Measurements from ENCODE around the gene MLH1. TPM values are rescaled to one million over a fixed set of nuclear protein-coding genes. Genes with fewer than 3 reads are reported as not detected.

Gene MLH1
- total and polyA plus RNA-seq, 10 of the 15 experiments (the other 5 are each of a cell fraction or from before 2014, with no cell fraction given), result 58.6 to 109 (median 81.4) TPM

- TF ChIP-seq HSF1 (IDR thresholded peaks at IDR 0.05; ENCODE audit: low read depth, low read length) (no peak), ZSCAN29 (IDR thresholded peaks at IDR 0.05) (no peak; the same call in 1 of the 2 replicates), BHLHE40 (IDR thresholded peaks at IDR 0.05; ENCODE audit: borderline replicate concordance in 1 of 2, low read depth in 2 of 2, low read length in 1 of 2) (no peak; a peak in 1 of 4 replicates)
Measured at GRCh38 chr3:36992806-36993325, 452 bp upstream of the MLH1 start, which contains the start of gene EPM2AIP1 (continued).

GRCh38 chr3:37014620-37015019 is 21.3 kb downstream of the MLH1 start:
- no peak for ATAC-seq
- BruUV-seq (replicated peaks), result no TSS peak
- RAD21 ChIA-PET (ENCODE audit: unreplicated experiment), result interaction anchor here (0.6 kb wide), 1 partner anchor 36 kb away, joined by 3 read pairs; no protein-coding TSS in a partner anchor
- Histone ChIP-seq H3K4me2 (ENCODE audit: control insufficient read depth, insufficient read depth) (no peak overlapping the region), H3K79me2 (ENCODE audit: control insufficient read depth, insufficient read depth, low read length) (no peaks in the 10 kb centered on the region), H3K9ac (ENCODE audit: control insufficient read depth, insufficient read depth, low read length) (no peak overlapping the region), H2AFZ (ENCODE audit: control insufficient read depth, low read depth, low read length) (no peak overlapping the region), H4K20me1 (ENCODE audit: control insufficient read depth, insufficient read depth) (no peaks in the 10 kb centered on the region), H3K36me3 (ENCODE audit: control insufficient read depth in 2 of 2, insufficient read depth in 2 of 2, low read length in 1 of 2) (peaks cover 15 to 58% of the 10 kb centered on the region in 2 experiments), H3K4me3 (no peak overlapping the region), H3K9me3 (replicated peaks; ENCODE audit: control insufficient read depth, insufficient read depth, low read length) (no peaks in the 10 kb centered on the region), H3K27me3 (replicated peaks in 1 of 2; ENCODE audit: control insufficient read depth in 2 of 2, insufficient read depth in 2 of 2, low read length in 1 of 2) (no peaks in the 10 kb centered on the region), H3K27ac (ENCODE audit: control insufficient read depth, insufficient read depth) (no peak overlapping the region), H3K4me1 (ENCODE audit: control insufficient read depth, insufficient read depth, low read length) (no peaks in the 10 kb centered on the region)
- intact Hi-C loops (cut with micrococcal nuclease; ENCODE audit: unreplicated experiment), result no loop called here
- no peak for DNase-seq (ENCODE audit: low read depth, low spot score)
- no peak for FAIRE-seq
- in situ Hi-C loops (cut with MboI), result no loop called here
- TF ChIP-seq NRF1 (conservative IDR thresholded peaks at IDR 0.05; ENCODE audit: low read depth, low read length) (no peak), HCFC1 (IDR thresholded peaks at IDR 0.05; ENCODE audit: low read length) (no peak), CHD2 (IDR thresholded peaks at IDR 0.05; ENCODE audit: borderline replicate concordance, low read depth, low read length) (no peak), ZNF217 (IDR thresholded peaks at IDR 0.05) (no peak), ESRRA (IDR thresholded peaks at IDR 0.05; ENCODE audit: low read length) (no peak), ATF7 (IDR thresholded peaks at IDR 0.05; ENCODE audit: low read depth) (no peak), TCF3 (IDR thresholded peaks at IDR 0.05; ENCODE audit: borderline replicate concordance, insufficient read depth, low read depth, low read length) (no peak), FOXK2 (IDR thresholded peaks at IDR 0.05) (no peak)
- POLR2A ChIA-PET, result no interaction called here
- SMC1A ChIA-PET (ENCODE audit: uncharacterized antibody, unreplicated experiment), result interaction anchor here (0.9 kb wide), 1 partner anchor 8 kb away, joined by 3 read pairs; no protein-coding TSS in a partner anchor
- 100% methylated on average over 2 of the region's 2 CpGs for WGBS (ENCODE audit: insufficient coverage, insufficient replicate concordance, low lambda C conversion rate, missing lambda C conversion rate)
- CTCF ChIA-PET, result interaction anchor here (1.0 to 1.4 kb wide), 2 partner anchors 9 to 115 kb away, joined by 3 to 6 read pairs; no protein-coding TSS in a partner anchor

Data from GM12878 (cell line).